ENCODE measurements around the gene FOXO4. TPM values are rescaled to one million over a fixed set of nuclear protein-coding genes. Genes with fewer than 3 reads are reported as not detected.

FOXO4 gene
- total and polyA plus RNA-seq, 2 experiments from 2014 or later: 8.0 to 31.4 TPM

DNA sequence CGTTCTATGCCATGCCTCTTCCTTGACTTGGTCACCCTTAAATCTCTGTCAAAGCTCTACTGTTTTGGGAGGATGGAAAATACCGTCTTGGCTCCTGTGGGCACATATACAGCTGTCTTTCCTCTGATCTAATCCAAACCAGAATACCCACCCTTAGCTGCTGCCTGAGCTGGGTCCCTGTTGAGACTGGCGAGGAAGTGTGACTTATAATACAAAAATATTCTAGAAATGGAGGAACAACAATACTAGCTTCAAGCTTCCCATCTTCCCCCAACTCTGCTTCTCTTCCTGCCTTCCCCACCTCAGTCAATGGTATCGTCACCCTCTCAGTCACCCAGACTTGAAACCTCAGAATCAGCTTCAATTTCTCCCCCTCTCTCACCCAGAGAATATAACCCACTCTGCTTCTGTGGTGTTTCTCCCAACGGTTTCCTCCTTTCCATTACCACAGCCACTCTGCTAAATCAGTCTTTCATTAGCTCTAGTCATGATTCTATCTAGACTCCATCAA is 16.3 kb downstream of the FOXO4 start:
- no peaks in the 10 kb centered on the region for H3K27me3 Mint-ChIP-seq (ENCODE audit: insufficient read depth, low read depth, poor library complexity)
- no peak overlapping the region for H3K4me2 ChIP-seq
- TF ChIP-seq, protein P1, sequence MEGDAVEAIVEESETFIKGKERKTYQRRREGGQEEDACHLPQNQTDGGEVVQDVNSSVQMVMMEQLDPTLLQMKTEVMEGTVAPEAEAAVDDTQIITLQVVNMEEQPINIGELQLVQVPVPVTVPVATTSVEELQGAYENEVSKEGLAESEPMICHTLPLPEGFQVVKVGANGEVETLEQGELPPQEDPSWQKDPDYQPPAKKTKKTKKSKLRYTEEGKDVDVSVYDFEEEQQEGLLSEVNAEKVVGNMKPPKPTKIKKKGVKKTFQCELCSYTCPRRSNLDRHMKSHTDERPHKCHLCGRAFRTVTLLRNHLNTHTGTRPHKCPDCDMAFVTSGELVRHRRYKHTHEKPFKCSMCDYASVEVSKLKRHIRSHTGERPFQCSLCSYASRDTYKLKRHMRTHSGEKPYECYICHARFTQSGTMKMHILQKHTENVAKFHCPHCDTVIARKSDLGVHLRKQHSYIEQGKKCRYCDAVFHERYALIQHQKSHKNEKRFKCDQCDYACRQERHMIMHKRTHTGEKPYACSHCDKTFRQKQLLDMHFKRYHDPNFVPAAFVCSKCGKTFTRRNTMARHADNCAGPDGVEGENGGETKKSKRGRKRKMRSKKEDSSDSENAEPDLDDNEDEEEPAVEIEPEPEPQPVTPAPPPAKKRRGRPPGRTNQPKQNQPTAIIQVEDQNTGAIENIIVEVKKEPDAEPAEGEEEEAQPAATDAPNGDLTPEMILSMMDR (conservative IDR thresholded peaks at IDR 0.05; ENCODE audit: low read depth in 2 of 2): no peak
- TF ChIP-seq NANOG (IDR thresholded peaks at IDR 0.05; ENCODE audit: borderline replicate concordance) (no peak), JUNB (IDR thresholded peaks at IDR 0.05; ENCODE audit: unreplicated experiment) (no peak), EZH2phosphoT487 (IDR thresholded peaks at IDR 0.05; ENCODE audit: unreplicated experiment) (no peak), POLR2AphosphoS5 (IDR thresholded peaks at IDR 0.05; ENCODE audit: low read depth) (no peak), EZH2 (IDR thresholded peaks at IDR 0.05; ENCODE audit: low read depth, unreplicated experiment) (no peak), ZNF331 (CRISPR knock-in tag; IDR thresholded peaks at IDR 0.05; ENCODE audit: low read depth) (no peak), STAT1 (IDR thresholded peaks at IDR 0.05; ENCODE audit: unreplicated experiment) (no peak), CREB1 (CRISPR knock-in tag; IDR thresholded peaks at IDR 0.05; ENCODE audit: low read depth) (no peak), ZNF114 (CRISPR knock-in tag; IDR thresholded peaks at IDR 0.05) (no peak)
- TF ChIP-seq, protein P2, sequence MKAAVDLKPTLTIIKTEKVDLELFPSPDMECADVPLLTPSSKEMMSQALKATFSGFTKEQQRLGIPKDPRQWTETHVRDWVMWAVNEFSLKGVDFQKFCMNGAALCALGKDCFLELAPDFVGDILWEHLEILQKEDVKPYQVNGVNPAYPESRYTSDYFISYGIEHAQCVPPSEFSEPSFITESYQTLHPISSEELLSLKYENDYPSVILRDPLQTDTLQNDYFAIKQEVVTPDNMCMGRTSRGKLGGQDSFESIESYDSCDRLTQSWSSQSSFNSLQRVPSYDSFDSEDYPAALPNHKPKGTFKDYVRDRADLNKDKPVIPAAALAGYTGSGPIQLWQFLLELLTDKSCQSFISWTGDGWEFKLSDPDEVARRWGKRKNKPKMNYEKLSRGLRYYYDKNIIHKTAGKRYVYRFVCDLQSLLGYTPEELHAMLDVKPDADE (IDR thresholded peaks at IDR 0.05): no peak
- TF ChIP-seq, protein P3, sequence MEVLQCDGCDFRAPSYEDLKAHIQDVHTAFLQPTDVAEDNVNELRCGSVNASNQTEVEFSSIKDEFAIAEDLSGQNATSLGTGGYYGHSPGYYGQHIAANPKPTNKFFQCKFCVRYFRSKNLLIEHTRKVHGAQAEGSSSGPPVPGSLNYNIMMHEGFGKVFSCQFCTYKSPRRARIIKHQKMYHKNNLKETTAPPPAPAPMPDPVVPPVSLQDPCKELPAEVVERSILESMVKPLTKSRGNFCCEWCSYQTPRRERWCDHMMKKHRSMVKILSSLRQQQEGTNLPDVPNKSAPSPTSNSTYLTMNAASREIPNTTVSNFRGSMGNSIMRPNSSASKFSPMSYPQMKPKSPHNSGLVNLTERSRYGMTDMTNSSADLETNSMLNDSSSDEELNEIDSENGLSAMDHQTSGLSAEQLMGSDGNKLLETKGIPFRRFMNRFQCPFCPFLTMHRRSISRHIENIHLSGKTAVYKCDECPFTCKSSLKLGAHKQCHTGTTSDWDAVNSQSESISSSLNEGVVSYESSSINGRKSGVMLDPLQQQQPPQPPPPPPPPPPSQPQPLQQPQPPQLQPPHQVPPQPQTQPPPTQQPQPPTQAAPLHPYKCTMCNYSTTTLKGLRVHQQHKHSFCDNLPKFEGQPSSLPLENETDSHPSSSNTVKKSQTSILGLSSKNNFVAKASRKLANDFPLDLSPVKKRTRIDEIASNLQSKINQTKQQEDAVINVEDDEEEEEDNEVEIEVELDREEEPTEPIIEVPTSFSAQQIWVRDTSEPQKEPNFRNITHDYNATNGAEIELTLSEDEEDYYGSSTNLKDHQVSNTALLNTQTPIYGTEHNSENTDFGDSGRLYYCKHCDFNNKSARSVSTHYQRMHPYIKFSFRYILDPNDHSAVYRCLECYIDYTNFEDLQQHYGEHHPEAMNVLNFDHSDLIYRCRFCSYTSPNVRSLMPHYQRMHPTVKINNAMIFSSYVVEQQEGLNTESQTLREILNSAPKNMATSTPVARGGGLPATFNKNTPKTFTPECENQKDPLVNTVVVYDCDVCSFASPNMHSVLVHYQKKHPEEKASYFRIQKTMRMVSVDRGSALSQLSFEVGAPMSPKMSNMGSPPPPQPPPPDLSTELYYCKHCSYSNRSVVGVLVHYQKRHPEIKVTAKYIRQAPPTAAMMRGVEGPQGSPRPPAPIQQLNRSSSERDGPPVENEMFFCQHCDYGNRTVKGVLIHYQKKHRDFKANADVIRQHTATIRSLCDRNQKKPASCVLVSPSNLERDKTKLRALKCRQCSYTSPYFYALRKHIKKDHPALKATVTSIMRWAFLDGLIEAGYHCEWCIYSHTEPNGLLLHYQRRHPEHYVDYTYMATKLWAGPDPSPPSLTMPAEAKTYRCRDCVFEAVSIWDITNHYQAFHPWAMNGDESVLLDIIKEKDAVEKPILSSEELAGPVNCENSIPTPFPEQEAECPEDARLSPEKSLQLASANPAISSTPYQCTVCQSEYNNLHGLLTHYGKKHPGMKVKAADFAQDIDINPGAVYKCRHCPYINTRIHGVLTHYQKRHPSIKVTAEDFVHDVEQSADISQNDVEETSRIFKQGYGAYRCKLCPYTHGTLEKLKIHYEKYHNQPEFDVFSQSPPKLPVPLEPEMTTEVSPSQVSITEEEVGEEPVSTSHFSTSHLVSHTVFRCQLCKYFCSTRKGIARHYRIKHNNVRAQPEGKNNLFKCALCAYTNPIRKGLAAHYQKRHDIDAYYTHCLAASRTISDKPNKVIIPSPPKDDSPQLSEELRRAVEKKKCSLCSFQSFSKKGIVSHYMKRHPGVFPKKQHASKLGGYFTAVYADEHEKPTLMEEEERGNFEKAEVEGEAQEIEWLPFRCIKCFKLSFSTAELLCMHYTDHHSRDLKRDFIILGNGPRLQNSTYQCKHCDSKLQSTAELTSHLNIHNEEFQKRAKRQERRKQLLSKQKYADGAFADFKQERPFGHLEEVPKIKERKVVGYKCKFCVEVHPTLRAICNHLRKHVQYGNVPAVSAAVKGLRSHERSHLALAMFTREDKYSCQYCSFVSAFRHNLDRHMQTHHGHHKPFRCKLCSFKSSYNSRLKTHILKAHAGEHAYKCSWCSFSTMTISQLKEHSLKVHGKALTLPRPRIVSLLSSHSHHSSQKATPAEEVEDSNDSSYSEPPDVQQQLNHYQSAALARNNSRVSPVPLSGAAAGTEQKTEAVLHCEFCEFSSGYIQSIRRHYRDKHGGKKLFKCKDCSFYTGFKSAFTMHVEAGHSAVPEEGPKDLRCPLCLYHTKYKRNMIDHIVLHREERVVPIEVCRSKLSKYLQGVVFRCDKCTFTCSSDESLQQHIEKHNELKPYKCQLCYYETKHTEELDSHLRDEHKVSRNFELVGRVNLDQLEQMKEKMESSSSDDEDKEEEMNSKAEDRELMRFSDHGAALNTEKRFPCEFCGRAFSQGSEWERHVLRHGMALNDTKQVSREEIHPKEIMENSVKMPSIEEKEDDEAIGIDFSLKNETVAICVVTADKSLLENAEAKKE (CRISPR knock-in tag; IDR thresholded peaks at IDR 0.05): no peak
- TF ChIP-seq, protein P4, sequence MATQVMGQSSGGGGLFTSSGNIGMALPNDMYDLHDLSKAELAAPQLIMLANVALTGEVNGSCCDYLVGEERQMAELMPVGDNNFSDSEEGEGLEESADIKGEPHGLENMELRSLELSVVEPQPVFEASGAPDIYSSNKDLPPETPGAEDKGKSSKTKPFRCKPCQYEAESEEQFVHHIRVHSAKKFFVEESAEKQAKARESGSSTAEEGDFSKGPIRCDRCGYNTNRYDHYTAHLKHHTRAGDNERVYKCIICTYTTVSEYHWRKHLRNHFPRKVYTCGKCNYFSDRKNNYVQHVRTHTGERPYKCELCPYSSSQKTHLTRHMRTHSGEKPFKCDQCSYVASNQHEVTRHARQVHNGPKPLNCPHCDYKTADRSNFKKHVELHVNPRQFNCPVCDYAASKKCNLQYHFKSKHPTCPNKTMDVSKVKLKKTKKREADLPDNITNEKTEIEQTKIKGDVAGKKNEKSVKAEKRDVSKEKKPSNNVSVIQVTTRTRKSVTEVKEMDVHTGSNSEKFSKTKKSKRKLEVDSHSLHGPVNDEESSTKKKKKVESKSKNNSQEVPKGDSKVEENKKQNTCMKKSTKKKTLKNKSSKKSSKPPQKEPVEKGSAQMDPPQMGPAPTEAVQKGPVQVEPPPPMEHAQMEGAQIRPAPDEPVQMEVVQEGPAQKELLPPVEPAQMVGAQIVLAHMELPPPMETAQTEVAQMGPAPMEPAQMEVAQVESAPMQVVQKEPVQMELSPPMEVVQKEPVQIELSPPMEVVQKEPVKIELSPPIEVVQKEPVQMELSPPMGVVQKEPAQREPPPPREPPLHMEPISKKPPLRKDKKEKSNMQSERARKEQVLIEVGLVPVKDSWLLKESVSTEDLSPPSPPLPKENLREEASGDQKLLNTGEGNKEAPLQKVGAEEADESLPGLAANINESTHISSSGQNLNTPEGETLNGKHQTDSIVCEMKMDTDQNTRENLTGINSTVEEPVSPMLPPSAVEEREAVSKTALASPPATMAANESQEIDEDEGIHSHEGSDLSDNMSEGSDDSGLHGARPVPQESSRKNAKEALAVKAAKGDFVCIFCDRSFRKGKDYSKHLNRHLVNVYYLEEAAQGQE (IDR thresholded peaks at IDR 0.05; ENCODE audit: unreplicated experiment): no peak
- no peaks in the 10 kb centered on the region for H3F3A ChIP-seq (replicated peaks; ENCODE audit: low read depth)
- no peak overlapping the region for H3K4me3 Mint-ChIP-seq
- DNase-seq (ENCODE audit: low spot score) (no peak), ATAC-seq (no peak)
- H2AFZ ChIP-seq: no peak overlapping the region
- H3K4me3 ChIP-seq: no peak overlapping the region
- 0 out of 2 replicates have a peak, but pooled peaks cover 4% of the 10 kb centered on the region for H3K4me1 ChIP-seq (ENCODE audit: insufficient read depth)
- H3K4me1 Mint-ChIP-seq: peaks cover 16% of the 10 kb centered on the region; the same call in 2 of the 3 replicates
- no peaks in the 10 kb centered on the region for H4K20me1 ChIP-seq (replicated peaks; ENCODE audit: insufficient read depth)
- H3K27ac Mint-ChIP-seq: no peak overlapping the region
- H3K9me3 Mint-ChIP-seq: no peaks in the 10 kb centered on the region
- no peak overlapping the region for H3K27ac ChIP-seq (ENCODE audit: low read depth)
- H3K36me3 Mint-ChIP-seq (ENCODE audit: low read depth): no peaks in the 10 kb centered on the region
- no peaks in the 10 kb centered on the region for H3K79me2 ChIP-seq (replicated peaks; ENCODE audit: insufficient read depth)
- no peaks in the 10 kb centered on the region for H3K36me3 ChIP-seq (ENCODE audit: insufficient read depth)
- H3K27me3 ChIP-seq (ENCODE audit: insufficient read depth): peaks cover 54% of the 10 kb centered on the region
- no peaks in the 10 kb centered on the region for H3K9me2 ChIP-seq (ENCODE audit: insufficient read depth)

Data from GM23338 (cell line).